Caco-2 (cell line): ENCODE results near the gene WNK4. TPM values are rescaled to one million over a fixed set of nuclear protein-coding genes. Genes with fewer than 3 reads are reported as not detected.

ENCODE experiments used
- BruUV-seq: library from RNA; stranded (reverse); fragments of 400-500 nt; replicated peaks from 2 replicates; lab custom pipeline; 2021; lab: Mats Ljungman, UMichigan
- CTCF ChIA-PET: fragments of 300-600 bp; sonication (Branson Sonifier 250); formaldehyde crosslinking; loops from one replicate; lab custom pipeline; 2022; ENCODE audit warnings: antibody characterized with exemption; lab: Charles Lee
- POLR2A ChIA-PET: fragments of 300-600 bp; sonication (Branson Sonifier 250); formaldehyde crosslinking; loops from one replicate; lab custom pipeline; 2022; ENCODE audit warnings: antibody characterized with exemption; lab: Charles Lee
- DNase-seq, 2 experiments: peaks; one replicate each; pipeline versions ENCODE4 v3.0.0 to v3.0.0-alpha.2; 2020 to 2022
- H3K27me3 ChIP-seq: replicated peaks from 2 replicates; pipeline ENCODE4 v1.6.0; 2011; ENCODE audit warnings: low read length; ENCODE audit not compliant: control insufficient read depth, insufficient read depth
- H3K36me3 ChIP-seq: 2 replicates; pipeline ENCODE4 v1.5.1; 2011; ENCODE audit warnings: low read length; ENCODE audit not compliant: control insufficient read depth, insufficient read depth
- H3K4me1 ChIP-seq: fragments of 250-450 bp; sonication (Bioruptor Pico); 2 replicates; pipeline ENCODE4 v1.5.1; 2020; ENCODE audit warnings: mild to moderate bottlenecking
- H3K4me3 ChIP-seq: 2 replicates; pipeline ENCODE4 v1.5.1; 2011; ENCODE audit warnings: low read depth, mild to moderate bottlenecking, control low read depth, low read length
- H3K9me3 ChIP-seq: fragments of 250-450 bp; sonication (Bioruptor Pico); 2 replicates; pipeline ENCODE4 v1.5.1; 2020; ENCODE audit warnings: mild to moderate bottlenecking, moderate library complexity
- H3K27ac Mint-ChIP-seq: one replicate; pipeline ENCODE4 v1.8.0; 2022; ENCODE audit warnings: mixed read lengths; ENCODE audit not compliant: unreplicated experiment
- H3K27me3 Mint-ChIP-seq: one replicate; pipeline ENCODE4 v1.8.0; 2022; ENCODE audit warnings: mixed read lengths; ENCODE audit not compliant: insufficient read depth, unreplicated experiment
- H3K36me3 Mint-ChIP-seq: one replicate; pipeline ENCODE4 v1.8.0; 2022; ENCODE audit warnings: mild to moderate bottlenecking, mixed read lengths; ENCODE audit not compliant: insufficient read depth, unreplicated experiment
- H3K4me1 Mint-ChIP-seq: one replicate; pipeline ENCODE4 v1.8.0; 2022; ENCODE audit warnings: low read depth, mixed read lengths; ENCODE audit not compliant: unreplicated experiment
- H3K4me3 Mint-ChIP-seq: one replicate; pipeline ENCODE4 v1.8.0; 2022; ENCODE audit warnings: mild to moderate bottlenecking, moderate library complexity, mixed read lengths; ENCODE audit not compliant: unreplicated experiment
- H3K9me3 Mint-ChIP-seq: one replicate; pipeline ENCODE4 v1.8.0; 2022; ENCODE audit warnings: mixed read lengths; ENCODE audit not compliant: unreplicated experiment
- intact Hi-C: fragments of 100-400 bp; cut with micrococcal nuclease; formaldehyde crosslinking; loops from one replicate; pipeline ENCODE4 v1.10.0; 2022; ENCODE audit not compliant: unreplicated experiment
- total RNA-seq: library from RNA; stranded (reverse); gene quantifications from 2 replicates; pipeline ENCODE4 v1.2.3, GENCODE V29; 2022
- TF ChIP-seq, protein P1 (sequence below), 2 experiments: fragments of 200-600 bp in 1 of 2; IDR thresholded peaks; 1 replicate in 1 of 2; 2 replicates in 1 of 2; pipeline versions ENCODE4 v1.5.1 to v1.8.0; 2011 to 2022; ENCODE audit warnings: antibody characterized with exemption in 1 of 2, control low read depth in 1 of 2, inconsistent platforms in 1 of 2, low read depth in 1 of 2, low read length in 1 of 2, mild to moderate bottlenecking in 1 of 2, moderate library complexity in 1 of 2; ENCODE audit not compliant: insufficient read depth in 1 of 2, severe bottlenecking in 1 of 2, unreplicated experiment in 1 of 2

WNK4 gene
- total RNA-seq, 1 experiment from 2014 or later, result 4.1 TPM

DNA sequence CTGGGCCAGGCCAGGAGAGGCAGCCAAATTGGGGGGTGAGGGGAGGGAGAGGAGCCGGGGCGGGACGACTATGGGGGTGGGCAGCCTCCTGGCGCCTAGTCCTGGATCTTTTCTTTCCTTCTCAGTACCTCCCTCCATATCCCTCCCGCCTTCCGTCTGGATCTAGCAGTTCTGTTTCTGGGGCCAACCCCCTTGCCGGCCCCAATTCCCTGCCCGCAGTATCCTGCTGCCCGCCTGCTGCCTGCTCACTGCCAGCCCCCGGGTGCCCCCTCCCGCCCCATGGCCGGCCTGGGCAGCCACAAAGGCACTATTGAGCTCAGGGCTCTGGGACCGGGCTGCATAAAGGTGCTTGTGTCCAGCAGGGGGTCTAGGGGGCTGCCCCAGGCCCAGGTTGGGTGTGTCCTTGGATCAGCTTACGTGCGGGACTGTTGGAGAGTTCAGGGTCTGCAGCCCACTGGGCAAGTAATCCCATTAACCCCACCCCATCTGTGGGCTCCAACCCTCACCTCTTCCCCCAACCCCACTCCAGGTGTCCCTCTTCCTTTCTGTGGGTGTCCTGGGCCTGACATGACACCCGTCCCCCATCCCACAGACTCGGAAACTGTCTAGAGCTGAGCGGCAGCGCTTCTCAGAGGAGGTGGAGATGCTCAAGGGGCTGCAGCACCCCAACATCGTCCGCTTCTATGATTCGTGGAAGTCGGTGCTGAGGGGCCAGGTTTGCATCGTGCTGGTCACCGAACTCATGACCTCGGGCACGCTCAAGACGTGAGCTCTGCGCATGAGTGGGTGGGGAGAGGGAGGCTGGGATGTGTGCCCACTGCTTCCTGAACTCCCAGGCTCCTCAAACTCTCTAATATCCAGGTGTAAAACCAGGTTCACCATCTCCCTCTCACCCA is 2.0 kb downstream of the WNK4 start:
- Histone ChIP-seq H3K4me1 (peaks cover 29% of the 10 kb centered on the region), H3K36me3 (no peaks in the 10 kb centered on the region; the same call in 1 of the 2 replicates), H3K27me3 (no peaks in the 10 kb centered on the region), H3K4me3 (peak overlapping the region; percentile 85), H3K9me3 (no peaks in the 10 kb centered on the region)
- Mint-ChIP-seq H3K4me3 (peak overlapping the region; percentile 76), H3K27ac (no peak overlapping the region), H3K4me1 (peaks cover 19% of the 10 kb centered on the region), H3K36me3 (peaks cover 30% of the 10 kb centered on the region), H3K27me3 (no peaks in the 10 kb centered on the region), H3K9me3 (no peaks in the 10 kb centered on the region)
- ChIA-PET POLR2A (interaction anchor here (0.7 kb wide), 1 partner anchor 22 kb away, joined by 3 read pairs; no protein-coding TSS in a partner anchor), CTCF (interaction anchor here (1.8 kb wide), 1 partner anchor 19 kb away, joined by 4 read pairs; no protein-coding TSS in a partner anchor)
- no peak for DNase-seq
- intact Hi-C loops, result loop anchor here (5.0 kb wide), 1 partner anchor 40 kb away; the partner anchor contains the start of gene BECN1
- BruUV-seq, result no TSS peak
- TF ChIP-seq, protein P1, sequence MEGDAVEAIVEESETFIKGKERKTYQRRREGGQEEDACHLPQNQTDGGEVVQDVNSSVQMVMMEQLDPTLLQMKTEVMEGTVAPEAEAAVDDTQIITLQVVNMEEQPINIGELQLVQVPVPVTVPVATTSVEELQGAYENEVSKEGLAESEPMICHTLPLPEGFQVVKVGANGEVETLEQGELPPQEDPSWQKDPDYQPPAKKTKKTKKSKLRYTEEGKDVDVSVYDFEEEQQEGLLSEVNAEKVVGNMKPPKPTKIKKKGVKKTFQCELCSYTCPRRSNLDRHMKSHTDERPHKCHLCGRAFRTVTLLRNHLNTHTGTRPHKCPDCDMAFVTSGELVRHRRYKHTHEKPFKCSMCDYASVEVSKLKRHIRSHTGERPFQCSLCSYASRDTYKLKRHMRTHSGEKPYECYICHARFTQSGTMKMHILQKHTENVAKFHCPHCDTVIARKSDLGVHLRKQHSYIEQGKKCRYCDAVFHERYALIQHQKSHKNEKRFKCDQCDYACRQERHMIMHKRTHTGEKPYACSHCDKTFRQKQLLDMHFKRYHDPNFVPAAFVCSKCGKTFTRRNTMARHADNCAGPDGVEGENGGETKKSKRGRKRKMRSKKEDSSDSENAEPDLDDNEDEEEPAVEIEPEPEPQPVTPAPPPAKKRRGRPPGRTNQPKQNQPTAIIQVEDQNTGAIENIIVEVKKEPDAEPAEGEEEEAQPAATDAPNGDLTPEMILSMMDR (IDR thresholded peaks at IDR 0.05; ENCODE audit: insufficient read depth in 1 of 2, low read depth in 1 of 2, low read length in 1 of 2, severe bottlenecking in 1 of 2, unreplicated experiment in 1 of 2), result no peak

DNA sequence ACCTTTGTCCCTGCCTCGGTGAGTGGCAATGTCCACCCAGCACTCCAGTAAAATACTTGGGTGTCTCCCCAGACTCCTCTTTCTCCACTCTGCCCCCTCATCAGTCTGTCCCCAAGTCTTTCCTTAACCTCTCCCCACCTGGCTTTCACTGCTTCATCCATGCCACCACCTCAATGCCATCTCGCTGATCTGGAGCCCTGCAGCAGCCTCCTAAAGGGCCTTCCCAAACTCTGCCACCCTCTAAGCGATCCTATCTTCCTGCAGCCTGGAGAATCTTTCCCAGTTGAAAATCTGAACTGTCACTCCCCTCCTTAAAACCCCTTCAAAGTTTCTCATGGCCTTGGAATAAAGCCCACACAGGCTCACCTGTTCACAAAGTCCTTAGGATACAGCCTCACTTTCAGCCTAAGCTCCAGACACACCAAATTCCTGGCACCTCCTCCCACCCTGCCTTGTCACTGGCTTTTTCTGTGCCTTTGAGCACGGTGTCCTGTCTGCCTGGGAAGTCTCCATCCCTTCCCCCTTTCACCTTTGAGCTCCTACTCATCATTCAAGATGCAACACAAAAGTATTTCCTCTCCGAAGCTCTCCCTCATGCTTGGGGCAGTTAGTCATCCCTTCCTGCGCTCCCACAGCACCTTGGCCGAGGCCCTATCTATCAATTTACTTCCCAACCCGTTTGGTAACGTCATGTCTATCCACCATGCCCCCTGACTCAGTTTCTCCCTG is 2.8 kb downstream of the WNK4 start:
- Histone ChIP-seq H3K36me3 (no peaks in the 10 kb centered on the region; the same call in 1 of the 2 replicates), H3K9me3 (no peaks in the 10 kb centered on the region), H3K27me3 (no peaks in the 10 kb centered on the region), H3K4me1 (peaks cover 29% of the 10 kb centered on the region), H3K4me3 (no peak overlapping the region)
- peaks cover 23% of the 10 kb centered on the region for H3K36me3 Mint-ChIP-seq
- H3K9me3 Mint-ChIP-seq, result no peaks in the 10 kb centered on the region
- DNase-seq, result no peak
- intact Hi-C loops, result loop anchor here (5.0 kb wide), 1 partner anchor 39 kb away; the partner anchor contains the start of gene BECN1
- H3K4me1 Mint-ChIP-seq, result peaks cover 19% of the 10 kb centered on the region
- TF ChIP-seq, protein P1 (IDR thresholded peaks at IDR 0.05; ENCODE audit: insufficient read depth in 1 of 2, low read depth in 1 of 2, low read length in 1 of 2, severe bottlenecking in 1 of 2, unreplicated experiment in 1 of 2), result no peak
- no peaks in the 10 kb centered on the region for H3K27me3 Mint-ChIP-seq
- H3K27ac Mint-ChIP-seq, result no peak overlapping the region
- H3K4me3 Mint-ChIP-seq, result peak overlapping the region; percentile 40
- BruUV-seq, result no TSS peak
- ChIA-PET CTCF (interaction anchor here (0.9 to 1.8 kb wide), 2 partner anchors 10 to 20 kb away, joined by 3 to 4 read pairs; partner anchors contain the start of gene VPS25), POLR2A (interaction anchor here (0.7 kb wide), 1 partner anchor 41 kb away, joined by 3 read pairs; the partner anchor contains the start of gene BECN1)

DNA sequence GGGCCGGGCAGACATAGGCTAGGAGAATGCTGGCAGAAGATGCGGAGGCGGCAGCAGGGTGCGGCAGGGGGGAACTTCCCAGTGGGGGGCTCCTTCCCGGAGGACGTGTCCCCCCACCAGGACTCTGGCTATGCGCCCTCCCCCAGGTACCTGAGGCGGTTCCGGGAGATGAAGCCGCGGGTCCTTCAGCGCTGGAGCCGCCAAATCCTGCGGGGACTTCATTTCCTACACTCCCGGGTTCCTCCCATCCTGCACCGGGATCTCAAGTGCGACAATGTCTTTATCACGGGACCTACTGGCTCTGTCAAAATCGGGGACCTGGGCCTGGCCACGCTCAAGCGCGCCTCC is 3.4 kb downstream of the WNK4 start:
- Mint-ChIP-seq H3K9me3 (no peaks in the 10 kb centered on the region), H3K36me3 (peaks cover 22% of the 10 kb centered on the region), H3K4me1 (peaks cover 19% of the 10 kb centered on the region), H3K27me3 (no peaks in the 10 kb centered on the region), H3K4me3 (no peak overlapping the region), H3K27ac (no peak overlapping the region)
- no peaks in the 10 kb centered on the region for H3K27me3 ChIP-seq
- H3K4me3 ChIP-seq, result no peak overlapping the region
- no peak for DNase-seq
- TF ChIP-seq, protein P1 (IDR thresholded peaks at IDR 0.05; ENCODE audit: insufficient read depth in 1 of 2, low read depth in 1 of 2, low read length in 1 of 2, severe bottlenecking in 1 of 2, unreplicated experiment in 1 of 2), result no peak
- ChIA-PET POLR2A (interaction anchor here (0.7 kb wide), 1 partner anchor 40 kb away, joined by 3 read pairs; the partner anchor contains the start of gene BECN1), CTCF (interaction anchor here (0.9 to 1.8 kb wide), 2 partner anchors 10 to 20 kb away, joined by 3 to 4 read pairs; partner anchors contain the start of gene VPS25)
- intact Hi-C loops, result loop anchor here (5.0 kb wide), 1 partner anchor 39 kb away; the partner anchor contains the start of gene BECN1
- H3K36me3 ChIP-seq, result no peaks in the 10 kb centered on the region; the same call in 1 of the 2 replicates
- no peaks in the 10 kb centered on the region for H3K9me3 ChIP-seq
- BruUV-seq, result no TSS peak
- H3K4me1 ChIP-seq, result peaks cover 29% of the 10 kb centered on the region
